ENCODE measurements around the gene PPP1CA.

Gene PPP1CA

GRCh38 chr11:67381244-67381972, 20.2 kb downstream of the PPP1CA start:
- DNase-seq = no peak

- DNase-seq = no peak
Observed at GRCh38 chr11:67379061-67380058, 22.3 kb downstream of the PPP1CA start.

- DNase-seq = no peak
Observed at GRCh38 chr11:67378544-67378943, 23.1 kb downstream of the PPP1CA start.

- DNase-seq = no peak
Observed at GRCh38 chr11:67376873-67377808, 24.5 kb downstream of the PPP1CA start.

- DNase-seq = no peak
Observed at GRCh38 chr11:67376063-67376820, 25.4 kb downstream of the PPP1CA start.

- no peak for DNase-seq
Observed at GRCh38 chr11:67375320-67376055, 26.2 kb downstream of the PPP1CA start.

GRCh38 chr11:67374571-67375281, 26.9 kb downstream of the PPP1CA start:
- DNase-seq = no peak

- DNase-seq = no peak
Observed at GRCh38 chr11:67373648-67374570, 27.7 kb downstream of the PPP1CA start.

GRCh38 chr11:67372993-67373647, 28.5 kb downstream of the PPP1CA start, which contains the start of gene CLCF1:
TSS of gene CLCF1 (minus strand) at chr11:67373598. CDS start at chr11:67373539, 59 bp downstream.
- no peak for DNase-seq

- no peak for DNase-seq
Observed at GRCh38 chr11:67372321-67372992, 29.2 kb downstream of the PPP1CA start.

GRCh38 chr11:67371911-67372320, 29.7 kb downstream of the PPP1CA start:
- DNase-seq = no peak

- peak; percentile 20 for DNase-seq
Observed at GRCh38 chr11:67371189-67371910, 30.3 kb downstream of the PPP1CA start.

- no peak for DNase-seq
Observed at GRCh38 chr11:67370351-67371076, 31.1 kb downstream of the PPP1CA start.

- DNase-seq = no peak
Observed at GRCh38 chr11:67369801-67370284, 31.8 kb downstream of the PPP1CA start.

- no peak for DNase-seq
Observed at GRCh38 chr11:67369275-67369674, 32.4 kb downstream of the PPP1CA start.

- no peak for DNase-seq
Observed at GRCh38 chr11:67368621-67369020, 33.0 kb downstream of the PPP1CA start.
